Thoracic aorta (tissue), 2 donors: ENCODE measurements around the gene LRRC46. TPM values are rescaled to one million over a fixed set of nuclear protein-coding genes. Genes with fewer than 3 reads are reported as not detected.

Experiments used
- ATAC-seq: fragments of 150-250 bp; one replicate; pipeline ENCODE4 v1.8.0; 2017; ENCODE audit warnings: low read depth; ENCODE audit not compliant: insufficient number of reproducible peaks, low FRiP score
- DNase-seq: peaks from one replicate; pipeline ENCODE4 v3.0.0-alpha.2; 2020; ENCODE audit warnings: low spot score
- H3K27ac ChIP-seq, 2 donors: fragments of 200-600 bp; sonication (generic); 1 replicate in 1 of 2; 2 replicates in 1 of 2; pipeline ENCODE4 v1.5.1; 2016; ENCODE audit warnings: mild to moderate bottlenecking in 2 of 2, moderate library complexity in 2 of 2
- H3K27me3 ChIP-seq: fragments of 200-600 bp; sonication (generic); replicated peaks from 2 replicates; pipeline ENCODE4 v1.6.0; 2016; ENCODE audit warnings: mild to moderate bottlenecking; ENCODE audit not compliant: insufficient read depth
- H3K36me3 ChIP-seq: fragments of 200-600 bp; sonication (generic); one replicate; pipeline ENCODE4 v1.5.1; 2016
- H3K4me1 ChIP-seq, 2 donors: fragments of 200-600 bp; sonication (generic); 1 replicate in 1 of 2; 2 replicates in 1 of 2; pipeline versions ENCODE4 v1.5.1 to v1.6.0; 2016; ENCODE audit warnings: low read depth in 2 of 2, mild to moderate bottlenecking in 1 of 2; ENCODE audit not compliant: control insufficient read depth in 1 of 2
- H3K4me3 ChIP-seq: fragments of 200-600 bp; sonication (generic); 2 replicates; pipeline ENCODE4 v1.5.1; 2016; ENCODE audit warnings: mild to moderate bottlenecking
- H3K9me3 ChIP-seq: fragments of 200-600 bp; sonication (generic); 2 replicates; pipeline ENCODE4 v1.5.1; 2016
- CTCF ChIP-seq: fragments of 200-600 bp; sonication (generic); IDR thresholded peaks from one replicate; pipeline ENCODE4 v1.5.1; 2019; ENCODE audit warnings: antibody characterized with exemption
- total RNA-seq, 2 donors: library from RNA; depleted of rRNA; stranded (reverse); fragments of >200 nt; gene quantifications; one replicate each; pipeline versions ENCODE4 v1.1.0 to v1.2.3, GENCODE V29; 2016

LRRC46 gene
- total RNA-seq, 2 donors from 2014 or later = 0.42 TPM; not detected in 1

- H3K27me3 ChIP-seq = peaks cover 28% of the 10 kb centered on the region
- ATAC-seq (no peak), DNase-seq (no peak)
- no peaks in the 10 kb centered on the region for H3K36me3 ChIP-seq
- no peak overlapping the region for H3K27ac ChIP-seq
- TF ChIP-seq CTCF = no peak
- H3K9me3 ChIP-seq = no peaks in the 10 kb centered on the region
- no peak overlapping the region for H3K4me3 ChIP-seq
- peaks cover 7 to 12% of the 10 kb centered on the region in 2 donors for H3K4me1 ChIP-seq
These were observed 24.3 kb downstream of the LRRC46 start for GRCh38 chr17:47855737-47856136.

- Histone ChIP-seq H3K4me3 (no peak overlapping the region), H3K4me1 (peaks cover 0 to 3% of the 10 kb centered on the region in 2 donors), H3K36me3 (no peaks in the 10 kb centered on the region), H3K9me3 (no peaks in the 10 kb centered on the region), H3K27me3 (peaks cover 26% of the 10 kb centered on the region), H3K27ac (no peak overlapping the region)
- TF ChIP-seq CTCF = no peak
- no peak for ATAC-seq
- DNase-seq = no peak
These were observed 25.4 kb downstream of the LRRC46 start for GRCh38 chr17:47856830-47857229.

GRCh38 chr17:47857551-47858455 is 26.3 kb downstream of the LRRC46 start:
- no peak overlapping the region for H3K27ac ChIP-seq
- H3K9me3 ChIP-seq = no peaks in the 10 kb centered on the region
- no peak overlapping the region for H3K4me3 ChIP-seq
- ATAC-seq (no peak), DNase-seq (no peak)
- peaks cover 3% of the 10 kb centered on the region in 2 donors for H3K4me1 ChIP-seq
- H3K36me3 ChIP-seq = no peaks in the 10 kb centered on the region
- H3K27me3 ChIP-seq = peaks cover 17% of the 10 kb centered on the region
- TF ChIP-seq CTCF = no peak

- no peak overlapping the region for H3K4me3 ChIP-seq
- no peak overlapping the region for H3K27ac ChIP-seq
- H3K4me1 ChIP-seq = peaks cover 7% of the 10 kb centered on the region in 2 donors
- DNase-seq (no peak), ATAC-seq (no peak)
- H3K9me3 ChIP-seq = no peaks in the 10 kb centered on the region
- no peak for TF ChIP-seq CTCF
- H3K36me3 ChIP-seq = no peaks in the 10 kb centered on the region
- H3K27me3 ChIP-seq = no peaks in the 10 kb centered on the region
These were observed 28.9 kb downstream of the LRRC46 start for GRCh38 chr17:47860386-47860785.

GRCh38 chr17:47862621-47863440 is 31.4 kb downstream of the LRRC46 start:
- H3K36me3 ChIP-seq = no peaks in the 10 kb centered on the region
- ATAC-seq (no peak), DNase-seq (no peak)
- no peaks in the 10 kb centered on the region for H3K27me3 ChIP-seq
- peaks cover 7% of the 10 kb centered on the region in 2 donors for H3K4me1 ChIP-seq
- no peak overlapping the region for H3K27ac ChIP-seq
- no peak for TF ChIP-seq CTCF
- H3K9me3 ChIP-seq = no peaks in the 10 kb centered on the region
- H3K4me3 ChIP-seq = no peak overlapping the region
